ENCODE measurements around the gene AMACR. TPM values are rescaled to one million over a fixed set of nuclear protein-coding genes. Genes with fewer than 3 reads are reported as not detected.

The AMACR gene
- total and polyA plus RNA-seq, 2 of the 8 experiments (the other 6 are each of a cell fraction or from before 2014, with no cell fraction given): 9.1 to 12.6 TPM

GRCh38 chr5:34007201-34007620, 639 bp downstream of the AMACR start:
- no peak overlapping the region for H3K4ac ChIP-seq (replicated peaks; ENCODE audit: insufficient read length, low read depth, low read length)
- H2BK5ac ChIP-seq (ENCODE audit: low read depth, low read length): 0 out of 2 replicates have a peak overlapping the region, but pooled peaks have one; percentile 95
- no peak overlapping the region for H2BK20ac ChIP-seq (ENCODE audit: low read length)
- no peak for DNase-seq (ENCODE audit: low read depth in 1 of 2, low spot score in 2 of 2)
- no peak overlapping the region for H2BK15ac ChIP-seq (ENCODE audit: low read length)
- H2BK120ac ChIP-seq (replicated peaks; ENCODE audit: low read depth, low read length): no peak overlapping the region
- no peaks in the 10 kb centered on the region for H4K20me1 ChIP-seq (replicated peaks in 1 of 2; ENCODE audit: control insufficient read depth in 1 of 2, insufficient read depth in 2 of 2, low read length in 2 of 2)
- H2AFZ ChIP-seq (ENCODE audit: low read length): 0 out of 2 replicates have a peak overlapping the region, but pooled peaks have one; percentile 47
- H3K4me2 ChIP-seq (ENCODE audit: insufficient read depth in 1 of 2, low read depth in 2 of 2, low read length in 2 of 2): peak overlapping the region; percentile 81 to 86
- H2BK12ac ChIP-seq (ENCODE audit: low read depth, low read length): no peak overlapping the region
- peak overlapping the region; percentile 38 to 87 (median 82) for H3K9ac ChIP-seq (replicated peaks in 1 of 4; ENCODE audit: extremely low read depth in 1 of 4, low read depth in 3 of 4, low read length in 3 of 4)
- TF ChIP-seq SP1 (IDR thresholded peaks at IDR 0.05; ENCODE audit: low read depth, low read length): 0 out of 2 replicates have a peak, but pooled peaks have one; percentile 15
- no peak for TF ChIP-seq RXRA (IDR thresholded peaks at IDR 0.05; ENCODE audit: insufficient read depth, low read depth, low read length)
- TF ChIP-seq CTBP2 (IDR thresholded peaks at IDR 0.05; ENCODE audit: borderline replicate concordance, insufficient read depth, insufficient read length, low read length): no peak
- 0 out of 2 replicates have a peak, but pooled peaks have one; percentile 4 for TF ChIP-seq SUZ12 (IDR thresholded peaks at IDR 0.05; ENCODE audit: low read length)
- TF ChIP-seq JUN (IDR thresholded peaks at IDR 0.05; ENCODE audit: low read depth, low read length): no peak
- WGBS, 2 experiments (ENCODE audit: extremely low coverage in 1 of 2, insufficient coverage in 1 of 2, insufficient read length in 1 of 2, insufficient replicate concordance in 2 of 2, low coverage in 1 of 2, low lambda C conversion rate in 2 of 2, missing lambda C conversion rate in 1 of 2): 33% methylated on average over 11 of the region's 11 CpGs; no CpG with 5 or more reads in 1 of the 2 experiments
- H3K18ac ChIP-seq (ENCODE audit: extremely low read depth, low read length): no peak overlapping the region
- H3K9me3 ChIP-seq (ENCODE audit: insufficient read depth in 2 of 2, low read depth in 1 of 2, low read length in 1 of 2): no peaks in the 10 kb centered on the region
- H3K27me3 ChIP-seq (replicated peaks in 1 of 4; ENCODE audit: control insufficient read depth in 3 of 4, extremely low read depth in 1 of 4, insufficient read depth in 3 of 4, low read length in 3 of 4): no peaks in the 10 kb centered on the region
- H3K14ac ChIP-seq (ENCODE audit: insufficient read length): no peak overlapping the region
- H3K4me3 ChIP-seq (ENCODE audit: extremely low read depth in 1 of 4, insufficient read depth in 2 of 4, low read depth in 3 of 4, low read length in 4 of 4): peak overlapping the region; percentile 65 to 89 (median 78)
- no peaks in the 10 kb centered on the region for H3K79me2 ChIP-seq (ENCODE audit: control insufficient read depth in 1 of 2, insufficient read depth in 2 of 2, low read length in 2 of 2)
- H3K23ac ChIP-seq (ENCODE audit: insufficient read length): no peak overlapping the region
- H3K4me1 ChIP-seq (replicated peaks in 1 of 4; ENCODE audit: control insufficient read depth in 3 of 4, insufficient read depth in 4 of 4, low read length in 3 of 4): peaks cover 0 to 4% (median 2%) of the 10 kb centered on the region in 4 experiments; a peak in 4 of 7 replicates
- peaks cover 3% of the 10 kb centered on the region for H3K23me2 ChIP-seq (ENCODE audit: low read depth, low read length)
- H4K91ac ChIP-seq (replicated peaks; ENCODE audit: insufficient read length, low read length): no peak overlapping the region
- no peaks in the 10 kb centered on the region for H3K79me1 ChIP-seq (ENCODE audit: low read depth, low read length)
- H4K8ac ChIP-seq (ENCODE audit: extremely low read depth, insufficient read depth, low read length): peak overlapping the region; percentile 69; the same call in 1 of the 2 replicates
- no peak for FAIRE-seq
- peaks cover 0 to 13% (median 3%) of the 10 kb centered on the region in 4 experiments; a peak in 5 of 8 replicates for H3K36me3 ChIP-seq (ENCODE audit: control insufficient read depth in 2 of 4, insufficient read depth in 4 of 4, low read length in 3 of 4)
- 0 out of 2 replicates have a peak overlapping the region, but pooled peaks have one; percentile 81 for H3K27ac ChIP-seq (ENCODE audit: low read depth, low read length)
- POLR2A ChIA-PET (ENCODE audit: partially characterized antibody): interaction anchor here (1.3 to 2.9 kb wide), 5 partner anchors 9 to 15 kb away, joined by 4 to 14 read pairs (median 5); no protein-coding TSS in a partner anchor
- CTCF ChIA-PET (ENCODE audit: partially characterized antibody): no interaction called here
- H4K5ac ChIP-seq (ENCODE audit: insufficient read length, low read depth, low read length): peak overlapping the region; percentile 39
- H2AK5ac ChIP-seq (ENCODE audit: low read depth, low read length): no peak overlapping the region
- H3K56ac ChIP-seq (replicated peaks; ENCODE audit: insufficient read length, low read depth, low read length): no peak overlapping the region

All from H1 (cell line).